ENCODE data around the gene TMEM131. TPM values are rescaled to one million over a fixed set of nuclear protein-coding genes. Genes with fewer than 3 reads are reported as not detected.
A peak's percentile ranks its signal among the peaks of the same experiment; 100 is the strongest.

The TMEM131 gene
- total and polyA plus RNA-seq, 12 donors, result 8.2 to 34.3 (median 30.0) TPM

GRCh38 chr2:98012561-98012991 lies 16.8 kb upstream of the TMEM131 start:
- intact Hi-C loops (cut with DNase I), result no loop called here
- DNase-seq, result no peak
- 94 to 97% methylated on average over 3 of the region's 3 CpGs for WGBS, 2 donors

GRCh38 chr2:98009887-98010760 lies 14.4 kb upstream of the TMEM131 start:
- no peak for DNase-seq
- Histone ChIP-seq H3K4me1 (peaks cover 0 to 39% (median 11%) of the 10 kb centered on the region in 9 donors), H3K36me3 (no peaks in the 10 kb centered on the region), H3K27ac (peak overlapping the region in 8 of 10 donors; percentile 23 to 73 (median 46)), H3K9me3 (no peaks in the 10 kb centered on the region), H3K27me3 (no peaks in the 10 kb centered on the region), H3K4me3 (no peak overlapping the region)
- intact Hi-C loops (cut with DNase I), result no loop called here
- WGBS, 2 donors, result 60 to 68% methylated on average over 10 of the region's 10 CpGs
- peak in 4 of 8 donors; percentile 14 to 40 (median 28) for ATAC-seq
- TF ChIP-seq CTCF (IDR thresholded peaks at IDR 0.05), result no peak

More at GRCh38 chr2:98012561-98012991, 16.8 kb upstream of the TMEM131 start:
- Histone ChIP-seq H3K4me1 (peaks cover 0 to 39% (median 11%) of the 10 kb centered on the region in 9 donors), H3K27me3 (no peaks in the 10 kb centered on the region), H3K27ac (no peak overlapping the region), H3K9me3 (no peaks in the 10 kb centered on the region), H3K4me3 (no peak overlapping the region), H3K36me3 (no peaks in the 10 kb centered on the region)
- no peak for TF ChIP-seq CTCF (IDR thresholded peaks at IDR 0.05)
- peak in 5 of 8 donors; percentile 4 to 50 (median 27) for ATAC-seq

- peaks cover 0 to 34% (median 11%) of the 10 kb centered on the region in 9 donors for H3K4me1 ChIP-seq
- no peak overlapping the region for H3K27ac ChIP-seq
- no peak for TF ChIP-seq CTCF (IDR thresholded peaks at IDR 0.05)
- ATAC-seq, result no peak
- 74 to 78% methylated on average over 3 of the region's 3 CpGs for WGBS, 2 donors
- intact Hi-C loops (cut with DNase I), result no loop called here
- no peaks in the 10 kb centered on the region for H3K36me3 ChIP-seq
- H3K4me3 ChIP-seq, result no peak overlapping the region
- no peaks in the 10 kb centered on the region for H3K9me3 ChIP-seq
- no peaks in the 10 kb centered on the region for H3K27me3 ChIP-seq
- no peak for DNase-seq
Observed at GRCh38 chr2:98008415-98008814, 12.7 kb upstream of the TMEM131 start.

GRCh38 chr2:98006378-98006777 lies 10.6 kb upstream of the TMEM131 start:
- ATAC-seq, result no peak
- no peak overlapping the region for H3K4me3 ChIP-seq
- no peaks in the 10 kb centered on the region for H3K36me3 ChIP-seq
- DNase-seq, result no peak
- H3K4me1 ChIP-seq, result peaks cover 0 to 15% (median 11%) of the 10 kb centered on the region in 9 donors
- WGBS, 2 donors, result 90 to 91% methylated on average over 11 of the region's 11 CpGs
- no peaks in the 10 kb centered on the region for H3K27me3 ChIP-seq
- H3K9me3 ChIP-seq, result no peaks in the 10 kb centered on the region
- H3K27ac ChIP-seq, result no peak overlapping the region
- intact Hi-C loops (cut with DNase I), result no loop called here
- TF ChIP-seq CTCF (IDR thresholded peaks at IDR 0.05), result no peak

Data from heart right ventricle (tissue), 16 donors.